Measurements from ENCODE around the gene ARHGAP19. TPM values are rescaled to one million over a fixed set of nuclear protein-coding genes. Genes with fewer than 3 reads are reported as not detected.

The ARHGAP19 gene
- total and polyA plus RNA-seq, 9 donors: 8.5 to 19.9 (median 10.9) TPM

DNA sequence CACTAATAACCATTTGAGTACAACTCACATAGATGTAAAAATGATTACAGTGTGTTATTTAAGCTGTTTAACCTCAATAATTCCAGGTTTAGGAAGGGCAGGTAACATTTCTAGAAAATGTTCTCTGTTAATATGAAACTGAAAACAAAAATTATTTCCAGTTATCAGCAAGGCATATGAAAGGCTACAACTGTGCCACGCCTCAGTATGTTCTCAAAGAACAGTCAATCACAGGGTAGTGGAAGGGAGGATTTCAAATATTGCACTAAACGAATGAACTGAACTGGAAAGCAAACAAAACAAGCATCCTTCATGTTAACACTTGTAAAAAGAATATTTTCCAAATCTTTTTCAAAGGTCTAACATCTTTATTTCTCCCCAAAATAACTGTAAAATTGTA is 31.3 kb downstream of the ARHGAP19 start:
- no peak for DNase-seq
- no peaks in the 10 kb centered on the region for H3K4me1 ChIP-seq (ENCODE audit: control insufficient read depth, insufficient read depth, low read length)
- no CpG with 5 or more reads among the region's 2 CpGs for WGBS (ENCODE audit: insufficient coverage)
- H3K36me3 ChIP-seq (ENCODE audit: control insufficient read depth, insufficient read depth, low read length): peaks cover 2% of the 10 kb centered on the region
- no peaks in the 10 kb centered on the region for H3K9me3 ChIP-seq (replicated peaks; ENCODE audit: control insufficient read depth, low read depth, low read length)
- no peak overlapping the region for H3K4me3 ChIP-seq (ENCODE audit: low read length)
- H3K27ac ChIP-seq (ENCODE audit: low read length): no peak overlapping the region
- no peaks in the 10 kb centered on the region for H3K27me3 ChIP-seq (ENCODE audit: control insufficient read depth, insufficient read depth, low read length)

DNA sequence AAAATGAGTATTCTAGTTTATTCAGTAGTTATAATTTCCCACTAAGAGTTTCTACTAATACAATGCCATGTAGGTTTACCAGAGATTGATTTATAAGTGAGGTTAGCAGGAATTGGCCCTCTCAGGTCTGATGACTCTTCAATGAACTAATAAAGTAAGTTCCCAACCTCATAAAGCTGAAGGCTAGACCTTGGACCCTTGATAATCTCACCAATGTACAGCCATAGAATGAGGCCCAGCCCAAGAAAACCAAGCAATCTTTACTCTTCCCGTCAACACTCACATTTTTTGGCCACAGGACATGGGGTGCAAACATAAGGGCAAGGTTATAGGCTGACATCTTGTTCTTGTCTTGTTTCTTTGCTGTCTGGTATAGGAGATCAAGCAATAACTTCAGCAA is 33.3 kb downstream of the ARHGAP19 start:
- DNase-seq: no peak
- H3K27ac ChIP-seq (ENCODE audit: low read length): no peak overlapping the region
- H3K4me1 ChIP-seq (ENCODE audit: control insufficient read depth, insufficient read depth, low read length): no peaks in the 10 kb centered on the region
- H3K27me3 ChIP-seq (ENCODE audit: control insufficient read depth, insufficient read depth, low read length): no peaks in the 10 kb centered on the region
- H3K36me3 ChIP-seq (ENCODE audit: control insufficient read depth, insufficient read depth, low read length): peaks cover 11% of the 10 kb centered on the region
- H3K4me3 ChIP-seq (ENCODE audit: low read length): no peak overlapping the region
- WGBS (ENCODE audit: insufficient coverage): no CpG with 5 or more reads among the region's 1 CpG
- H3K9me3 ChIP-seq (replicated peaks; ENCODE audit: control insufficient read depth, low read depth, low read length): no peaks in the 10 kb centered on the region

DNA sequence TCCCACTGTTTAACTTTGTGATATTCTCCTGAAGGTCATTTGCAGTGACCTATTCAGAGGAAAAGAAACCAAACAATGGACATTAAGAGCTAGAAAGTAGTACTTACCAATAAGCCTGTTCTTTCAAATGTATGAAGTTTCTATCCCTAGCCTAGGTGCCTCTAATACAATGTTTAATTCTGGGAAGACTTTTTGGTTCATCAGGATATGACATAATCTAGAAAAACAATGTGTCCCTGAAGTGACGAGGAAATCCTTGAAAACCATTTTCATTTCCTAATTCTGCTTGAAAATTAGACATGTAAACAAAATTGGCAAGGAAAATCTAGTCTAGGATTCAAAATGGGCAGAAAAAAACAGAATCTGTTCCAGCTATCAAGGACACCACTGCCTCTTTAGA is 36.1 kb downstream of the ARHGAP19 start:
- no peaks in the 10 kb centered on the region for H3K4me1 ChIP-seq (ENCODE audit: control insufficient read depth, insufficient read depth, low read length)
- no CpG with 5 or more reads among the region's 1 CpG for WGBS (ENCODE audit: insufficient coverage)
- no peak overlapping the region for H3K4me3 ChIP-seq (ENCODE audit: low read length)
- no peak overlapping the region for H3K27ac ChIP-seq (ENCODE audit: low read length)
- peaks cover 11% of the 10 kb centered on the region for H3K36me3 ChIP-seq (ENCODE audit: control insufficient read depth, insufficient read depth, low read length)
- H3K27me3 ChIP-seq (ENCODE audit: control insufficient read depth, insufficient read depth, low read length): no peaks in the 10 kb centered on the region
- no peak for DNase-seq
- no peaks in the 10 kb centered on the region for H3K9me3 ChIP-seq (replicated peaks; ENCODE audit: control insufficient read depth, low read depth, low read length)

DNA sequence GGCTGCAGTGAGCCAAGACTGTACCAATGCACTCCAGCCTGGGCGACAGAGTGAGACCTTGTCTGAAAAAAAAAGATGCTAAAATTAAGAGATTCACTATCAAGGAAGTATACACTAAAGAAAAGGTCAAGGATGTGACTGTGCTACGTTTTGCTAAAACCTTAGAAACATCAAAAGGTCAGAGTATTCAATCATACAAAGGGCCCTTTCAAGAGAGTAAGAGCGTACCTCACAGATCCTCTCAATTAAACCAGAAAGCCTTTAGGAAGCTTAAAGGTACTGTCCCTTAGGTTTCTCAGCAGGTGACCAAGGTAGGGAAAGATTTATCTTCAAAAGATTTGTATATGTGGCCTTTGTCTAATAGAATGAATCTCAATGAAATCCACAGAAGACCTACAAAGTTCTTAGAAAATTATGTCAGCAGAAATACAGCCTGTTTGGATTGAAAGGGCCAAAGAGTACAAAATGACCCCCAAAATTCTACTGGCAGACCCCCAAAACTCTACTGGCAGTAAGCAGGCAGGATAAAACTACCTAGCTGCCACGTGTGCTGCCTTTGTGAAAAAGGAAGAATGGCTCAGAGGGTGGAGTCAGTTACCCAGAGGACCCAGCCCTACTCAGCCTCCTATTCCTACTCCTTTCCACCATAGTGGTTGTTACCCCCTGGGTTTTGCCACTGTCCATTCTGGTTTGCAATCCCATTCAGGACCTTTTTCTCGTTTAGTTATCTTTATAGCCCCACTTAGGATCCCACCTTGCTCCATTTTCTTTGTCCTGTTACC is 36.7 kb downstream of the ARHGAP19 start:
- no peak overlapping the region for H3K27ac ChIP-seq (ENCODE audit: low read length)
- no peaks in the 10 kb centered on the region for H3K27me3 ChIP-seq (ENCODE audit: control insufficient read depth, insufficient read depth, low read length)
- WGBS (ENCODE audit: insufficient coverage): 100% methylated on average over 1 of the region's 5 CpGs

GRCh38 chr10:97254694-97255093 is 37.7 kb downstream of the ARHGAP19 start:
- no peak for DNase-seq
- Histone ChIP-seq H3K36me3 (ENCODE audit: control insufficient read depth, insufficient read depth, low read length) (peaks cover 11% of the 10 kb centered on the region), H3K9me3 (replicated peaks; ENCODE audit: control insufficient read depth, low read depth, low read length) (no peaks in the 10 kb centered on the region), H3K4me1 (ENCODE audit: control insufficient read depth, insufficient read depth, low read length) (no peaks in the 10 kb centered on the region), H3K27me3 (ENCODE audit: control insufficient read depth, insufficient read depth, low read length) (no peaks in the 10 kb centered on the region), H3K4me3 (ENCODE audit: low read length) (no peak overlapping the region), H3K27ac (ENCODE audit: low read length) (no peak overlapping the region)
- WGBS (ENCODE audit: insufficient coverage): 100% methylated on average over 3 of the region's 3 CpGs

More for the DNA sequence above, 36.7 kb downstream of the ARHGAP19 start:
- H3K4me1 ChIP-seq (ENCODE audit: control insufficient read depth, insufficient read depth, low read length): no peaks in the 10 kb centered on the region
- DNase-seq: no peak
- no peak overlapping the region for H3K4me3 ChIP-seq (ENCODE audit: low read length)
- H3K36me3 ChIP-seq (ENCODE audit: control insufficient read depth, insufficient read depth, low read length): peaks cover 11% of the 10 kb centered on the region
- no peaks in the 10 kb centered on the region for H3K9me3 ChIP-seq (replicated peaks; ENCODE audit: control insufficient read depth, low read depth, low read length)

DNA sequence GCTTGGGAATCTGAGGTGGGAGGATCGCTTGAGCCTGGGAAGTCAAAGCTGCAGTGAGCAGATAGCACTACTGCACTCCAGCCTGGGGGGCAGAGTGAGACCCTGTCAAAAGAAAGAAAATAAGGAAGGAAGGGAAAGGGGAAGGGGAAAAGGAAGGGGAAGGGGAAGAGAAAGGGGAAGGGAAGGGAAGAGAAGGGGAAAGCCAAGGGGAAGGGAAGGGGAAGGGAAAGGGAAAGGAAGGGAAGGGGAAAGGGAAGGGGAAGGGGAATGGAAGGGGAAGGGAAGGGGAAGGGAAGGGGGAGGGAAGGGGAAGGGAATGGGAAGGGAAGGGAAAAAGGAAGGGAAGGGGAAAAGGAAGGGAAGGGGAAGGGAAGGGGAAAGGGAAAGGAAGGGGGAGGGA is 41.5 kb downstream of the ARHGAP19 start:
- no peaks in the 10 kb centered on the region for H3K27me3 ChIP-seq (ENCODE audit: control insufficient read depth, insufficient read depth, low read length)
- WGBS (ENCODE audit: insufficient coverage): 87% methylated on average over 1 of the region's 1 CpG
- H3K36me3 ChIP-seq (ENCODE audit: control insufficient read depth, insufficient read depth, low read length): peaks cover 7% of the 10 kb centered on the region
- DNase-seq: no peak
- H3K27ac ChIP-seq (ENCODE audit: low read length): no peak overlapping the region
- no peaks in the 10 kb centered on the region for H3K9me3 ChIP-seq (replicated peaks; ENCODE audit: control insufficient read depth, low read depth, low read length)
- H3K4me1 ChIP-seq (ENCODE audit: control insufficient read depth, insufficient read depth, low read length): no peaks in the 10 kb centered on the region
- no peak overlapping the region for H3K4me3 ChIP-seq (ENCODE audit: low read length)

DNA sequence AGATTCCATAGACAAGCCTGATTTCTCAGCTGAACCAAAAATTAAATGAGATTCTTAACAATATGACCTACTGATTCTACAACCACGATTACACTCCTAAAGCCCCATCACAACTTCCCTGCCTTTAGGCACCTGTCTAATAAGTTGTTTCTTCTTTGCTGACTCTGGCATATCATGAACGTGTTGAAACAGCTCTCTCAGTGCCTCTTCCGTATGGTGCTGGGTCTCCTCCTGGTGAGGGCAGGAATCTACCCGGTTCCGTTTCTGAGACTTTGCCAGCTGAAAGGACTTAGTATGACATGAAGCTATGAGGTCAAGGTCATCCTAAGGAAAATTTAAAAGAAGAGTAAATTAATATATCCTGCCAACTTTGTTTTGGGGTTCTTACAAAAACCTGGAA is 48.6 kb downstream of the ARHGAP19 start:
- no peak overlapping the region for H3K27ac ChIP-seq (ENCODE audit: low read length)
- no peaks in the 10 kb centered on the region for H3K4me1 ChIP-seq (ENCODE audit: control insufficient read depth, insufficient read depth, low read length)
- WGBS (ENCODE audit: insufficient coverage): 86% methylated on average over 1 of the region's 5 CpGs
- peaks cover 10% of the 10 kb centered on the region for H3K36me3 ChIP-seq (ENCODE audit: control insufficient read depth, insufficient read depth, low read length)
- no peak overlapping the region for H3K4me3 ChIP-seq (ENCODE audit: low read length)
- DNase-seq: no peak
- no peaks in the 10 kb centered on the region for H3K9me3 ChIP-seq (replicated peaks; ENCODE audit: control insufficient read depth, low read depth, low read length)
- H3K27me3 ChIP-seq (ENCODE audit: control insufficient read depth, insufficient read depth, low read length): no peaks in the 10 kb centered on the region

GRCh38 chr10:97238855-97239254 is 53.6 kb downstream of the ARHGAP19 start:
- H3K27me3 ChIP-seq (ENCODE audit: control insufficient read depth, insufficient read depth, low read length): no peaks in the 10 kb centered on the region
- no peak overlapping the region for H3K4me3 ChIP-seq (ENCODE audit: low read length)
- peaks cover 11% of the 10 kb centered on the region for H3K36me3 ChIP-seq (ENCODE audit: control insufficient read depth, insufficient read depth, low read length)
- WGBS (ENCODE audit: insufficient coverage): no CpG with 5 or more reads among the region's 5 CpGs
- no peak overlapping the region for H3K27ac ChIP-seq (ENCODE audit: low read length)
- no peaks in the 10 kb centered on the region for H3K4me1 ChIP-seq (ENCODE audit: control insufficient read depth, insufficient read depth, low read length)
- DNase-seq: no peak
- no peaks in the 10 kb centered on the region for H3K9me3 ChIP-seq (replicated peaks; ENCODE audit: control insufficient read depth, low read depth, low read length)

DNA sequence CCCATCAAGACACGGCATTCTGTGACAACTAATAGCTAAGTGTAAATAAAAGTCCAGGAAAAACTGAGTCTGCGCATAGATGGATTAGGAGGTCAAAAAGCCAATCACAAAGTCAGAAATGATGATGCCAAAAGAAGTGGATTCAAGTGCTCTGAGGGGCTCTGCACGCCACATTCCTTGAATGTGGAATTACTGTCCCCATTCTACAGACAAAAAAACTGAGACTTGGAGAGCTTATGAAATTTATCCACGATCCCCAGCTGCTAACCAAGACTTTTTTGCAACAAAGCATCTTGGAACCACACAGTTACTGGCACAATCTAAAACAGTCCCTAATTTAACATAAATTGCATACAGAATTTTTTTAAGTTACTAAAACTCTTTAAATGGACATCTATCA is 57.1 kb downstream of the ARHGAP19 start:
- Histone ChIP-seq H3K36me3 (ENCODE audit: control insufficient read depth, insufficient read depth, low read length) (peaks cover 10% of the 10 kb centered on the region), H3K9me3 (replicated peaks; ENCODE audit: control insufficient read depth, low read depth, low read length) (no peaks in the 10 kb centered on the region), H3K27ac (ENCODE audit: low read length) (no peak overlapping the region), H3K4me3 (ENCODE audit: low read length) (no peak overlapping the region), H3K4me1 (ENCODE audit: control insufficient read depth, insufficient read depth, low read length) (no peaks in the 10 kb centered on the region), H3K27me3 (ENCODE audit: control insufficient read depth, insufficient read depth, low read length) (no peaks in the 10 kb centered on the region)
- 94% methylated on average over 2 of the region's 4 CpGs for WGBS (ENCODE audit: insufficient coverage)
- no peak for DNase-seq

DNA sequence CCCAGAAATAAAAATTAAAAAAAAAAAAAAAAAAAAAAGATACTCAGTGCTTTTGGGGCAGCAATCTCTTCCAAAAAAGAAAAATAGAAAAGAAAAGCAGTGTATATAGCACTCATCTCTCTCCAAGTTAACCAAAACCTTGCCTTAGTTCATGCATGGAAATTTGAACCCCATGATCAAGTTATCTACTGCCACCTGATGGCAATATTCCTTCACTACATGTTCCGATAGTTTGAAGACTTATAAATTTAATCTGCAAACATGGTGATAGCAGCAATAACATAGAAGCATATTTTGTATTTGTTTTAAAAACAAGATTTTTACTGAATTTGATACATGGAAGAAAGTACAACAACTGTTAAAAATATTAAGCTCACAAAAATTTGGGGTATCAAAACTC is 58.0 kb downstream of the ARHGAP19 start:
- no CpG with 5 or more reads among the region's 1 CpG for WGBS (ENCODE audit: insufficient coverage)
- H3K27me3 ChIP-seq (ENCODE audit: control insufficient read depth, insufficient read depth, low read length): no peaks in the 10 kb centered on the region
- no peak overlapping the region for H3K4me3 ChIP-seq (ENCODE audit: low read length)
- H3K4me1 ChIP-seq (ENCODE audit: control insufficient read depth, insufficient read depth, low read length): no peaks in the 10 kb centered on the region
- no peaks in the 10 kb centered on the region for H3K9me3 ChIP-seq (replicated peaks; ENCODE audit: control insufficient read depth, low read depth, low read length)
- peak; percentile 32 for DNase-seq
- peaks cover 10% of the 10 kb centered on the region for H3K36me3 ChIP-seq (ENCODE audit: control insufficient read depth, insufficient read depth, low read length)
- H3K27ac ChIP-seq (ENCODE audit: low read length): no peak overlapping the region

- no peaks in the 10 kb centered on the region for H3K4me1 ChIP-seq (ENCODE audit: control insufficient read depth, insufficient read depth, low read length)
- H3K36me3 ChIP-seq (ENCODE audit: control insufficient read depth, insufficient read depth, low read length): peaks cover 13% of the 10 kb centered on the region
- H3K27me3 ChIP-seq (ENCODE audit: control insufficient read depth, insufficient read depth, low read length): no peaks in the 10 kb centered on the region
- WGBS (ENCODE audit: insufficient coverage): no CpG with 5 or more reads among the region's 1 CpG
- DNase-seq: no peak
- no peak overlapping the region for H3K27ac ChIP-seq (ENCODE audit: low read length)
- H3K9me3 ChIP-seq (replicated peaks; ENCODE audit: control insufficient read depth, low read depth, low read length): no peaks in the 10 kb centered on the region
- H3K4me3 ChIP-seq (ENCODE audit: low read length): no peak overlapping the region
Measured at GRCh38 chr10:97230146-97230545, 62.3 kb downstream of the ARHGAP19 start.

Data from muscle of leg (tissue), 11 donors.